ENCODE data around the gene DNAI2. TPM values are rescaled to one million over a fixed set of nuclear protein-coding genes. Genes with fewer than 3 reads are reported as not detected.

DNAI2 gene
- total and polyA plus RNA-seq, 9 of the 15 experiments (the other 6 are each of a cell fraction or from before 2014, with no cell fraction given), result not detected

- FAIRE-seq (no peak), ATAC-seq (peak; percentile 56), DNase-seq (ENCODE audit: extremely low read depth in 1 of 4, low spot score in 3 of 4) (peak in 1 of 4 experiments; percentile 20)
- Histone ChIP-seq H4K20me1 (replicated peaks; ENCODE audit: control insufficient read depth, insufficient read depth, low read length) (peaks cover 4% of the 10 kb centered on the region; the same call in 1 of the 2 replicates), H3K9me3 (replicated peaks; ENCODE audit: control insufficient read depth, insufficient read depth, low read depth, low read length) (no peaks in the 10 kb centered on the region; the same call in 1 of the 2 replicates), H2AFZ (ENCODE audit: low read depth, low read length) (no peak overlapping the region), H3K4me2 (ENCODE audit: insufficient read depth, low read length) (no peak overlapping the region), H3K4me3 (no peak overlapping the region), H3K9ac (ENCODE audit: insufficient read depth in 1 of 2, low read depth in 2 of 2, low read length in 2 of 2) (no peak overlapping the region), H3K36me3 (ENCODE audit: control insufficient read depth, insufficient read depth, low read length) (no peaks in the 10 kb centered on the region), H3K79me2 (ENCODE audit: control insufficient read depth, insufficient read depth, low read length) (no peaks in the 10 kb centered on the region), H3K27me3 (ENCODE audit: control insufficient read depth in 2 of 2, insufficient read depth in 2 of 2, low read length in 2 of 2) (peaks cover 31 to 82% of the 10 kb centered on the region in 2 experiments), H3K9me1 (ENCODE audit: control insufficient read depth, insufficient read depth, low read length) (no peaks in the 10 kb centered on the region), H3K4me1 (replicated peaks in 1 of 2; ENCODE audit: control insufficient read depth in 2 of 2, insufficient read depth in 2 of 2, low read length in 2 of 2) (peaks cover 2 to 10% of the 10 kb centered on the region in 2 experiments; a peak in 3 of 5 replicates), H3K27ac (ENCODE audit: extremely low read depth, low read depth, low read length) (no peak overlapping the region)
- intact Hi-C loops (cut with micrococcal nuclease) (no loop called here), in situ Hi-C loops (cut with MboI) (no loop called here)
- no TSS peak for BruUV-seq (replicated peaks)
- TF ChIP-seq CSDE1 (IDR thresholded peaks at IDR 0.05), result peak in 1 of 2 experiments; percentile 36; a peak in 1 of 4 replicates
- TF ChIP-seq ZBTB43 (CRISPR knock-in tag; IDR thresholded peaks at IDR 0.05), result no peak
- peak; percentile 40; the same call in 1 of the 2 replicates for TF ChIP-seq SPI1 (IDR thresholded peaks at IDR 0.05; ENCODE audit: borderline replicate concordance, low read depth, low read length)
- no peak for TF ChIP-seq CCAR2 (IDR thresholded peaks at IDR 0.05; ENCODE audit: low read depth, low read length)
- TF ChIP-seq PBX2 (CRISPR knock-in tag; IDR thresholded peaks at IDR 0.05; ENCODE audit: low read depth), result no peak
- TF ChIP-seq PBX2 (tag; conservative IDR thresholded peaks at IDR 0.05; ENCODE audit: low read depth), result peak; percentile 61; the same call in 1 of the 2 replicates
- TF ChIP-seq BMI1 (IDR thresholded peaks at IDR 0.05; ENCODE audit: low read length), result 0 out of 2 replicates have a peak, but pooled peaks have one; percentile 22
- TF ChIP-seq RFX1 (IDR thresholded peaks at IDR 0.05), result peak; percentile 90
- TF ChIP-seq PKNOX1 (IDR thresholded peaks at IDR 0.05), result peak; percentile 92
- POLR2A ChIA-PET, result interaction anchor here (0.9 to 1.8 kb wide), 5 partner anchors 10 to 51 kb away, joined by 3 to 6 read pairs (median 3); no protein-coding TSS in a partner anchor
- WGBS (ENCODE audit: insufficient coverage, low coverage, missing lambda C conversion rate), result 23% methylated on average over 3 of the region's 3 CpGs
- CTCF ChIA-PET (ENCODE audit: low intra/inter-chr PET ratio), result no interaction called here
Measured at GRCh38 chr17:74271281-74271680, 2.8 kb upstream of the DNAI2 start.

Measured in K562 (cell line).